Measurements from ENCODE around the gene GYPC.

The GYPC gene

DNA sequence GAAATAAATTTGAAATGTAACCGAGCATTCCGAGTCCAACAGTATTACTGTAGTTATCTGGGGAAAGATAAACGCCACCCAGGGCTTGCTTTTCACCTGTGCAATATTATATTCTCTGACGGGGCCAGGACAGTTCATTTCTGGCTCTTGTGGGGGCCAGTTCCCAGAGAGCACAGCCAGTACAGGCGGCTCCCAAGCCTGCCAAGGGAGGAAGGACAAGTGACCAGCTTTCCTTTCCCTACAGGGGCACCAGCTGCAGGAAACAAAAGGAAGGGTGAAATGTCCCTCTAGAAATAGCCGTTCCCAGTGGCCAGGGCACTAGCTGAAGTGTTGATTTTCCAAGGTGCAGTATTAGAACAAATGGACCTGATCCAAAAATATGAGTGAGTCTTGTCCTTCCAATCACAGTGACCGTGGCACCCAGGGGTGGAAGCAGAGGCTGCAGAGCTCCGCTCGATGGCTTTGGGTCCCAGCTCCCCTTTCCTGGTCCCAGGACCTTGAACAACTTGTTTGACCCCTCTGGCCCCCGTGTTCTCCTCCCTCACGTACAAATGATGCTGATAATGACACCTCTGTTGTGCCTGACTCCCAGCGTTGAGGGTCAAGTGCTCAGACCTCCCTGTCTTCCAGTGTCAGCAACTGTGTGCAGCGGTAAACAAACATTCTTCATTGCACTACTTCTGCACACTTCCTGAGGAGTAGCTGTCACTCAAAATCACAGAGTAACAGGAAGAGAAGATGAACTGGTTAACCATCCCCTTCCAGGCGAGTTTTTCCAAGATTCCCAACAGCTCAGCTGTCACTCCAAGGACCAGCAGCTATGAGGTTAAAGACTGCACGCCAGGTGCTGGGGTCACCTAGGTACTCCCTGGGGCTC, 40.9 kb downstream of the GYPC start:
- TF ChIP-seq, protein P1, sequence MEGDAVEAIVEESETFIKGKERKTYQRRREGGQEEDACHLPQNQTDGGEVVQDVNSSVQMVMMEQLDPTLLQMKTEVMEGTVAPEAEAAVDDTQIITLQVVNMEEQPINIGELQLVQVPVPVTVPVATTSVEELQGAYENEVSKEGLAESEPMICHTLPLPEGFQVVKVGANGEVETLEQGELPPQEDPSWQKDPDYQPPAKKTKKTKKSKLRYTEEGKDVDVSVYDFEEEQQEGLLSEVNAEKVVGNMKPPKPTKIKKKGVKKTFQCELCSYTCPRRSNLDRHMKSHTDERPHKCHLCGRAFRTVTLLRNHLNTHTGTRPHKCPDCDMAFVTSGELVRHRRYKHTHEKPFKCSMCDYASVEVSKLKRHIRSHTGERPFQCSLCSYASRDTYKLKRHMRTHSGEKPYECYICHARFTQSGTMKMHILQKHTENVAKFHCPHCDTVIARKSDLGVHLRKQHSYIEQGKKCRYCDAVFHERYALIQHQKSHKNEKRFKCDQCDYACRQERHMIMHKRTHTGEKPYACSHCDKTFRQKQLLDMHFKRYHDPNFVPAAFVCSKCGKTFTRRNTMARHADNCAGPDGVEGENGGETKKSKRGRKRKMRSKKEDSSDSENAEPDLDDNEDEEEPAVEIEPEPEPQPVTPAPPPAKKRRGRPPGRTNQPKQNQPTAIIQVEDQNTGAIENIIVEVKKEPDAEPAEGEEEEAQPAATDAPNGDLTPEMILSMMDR (IDR thresholded peaks at IDR 0.05; ENCODE audit: low read depth, low read length): no peak
- no peak overlapping the region for H3K4me3 ChIP-seq (ENCODE audit: low read depth, low read length)
- in situ Hi-C loops (cut with HindIII; ENCODE audit: low sequenced_read_pairs): no loop called here
- no peak for DNase-seq (ENCODE audit: low read depth, low spot score)

DNA sequence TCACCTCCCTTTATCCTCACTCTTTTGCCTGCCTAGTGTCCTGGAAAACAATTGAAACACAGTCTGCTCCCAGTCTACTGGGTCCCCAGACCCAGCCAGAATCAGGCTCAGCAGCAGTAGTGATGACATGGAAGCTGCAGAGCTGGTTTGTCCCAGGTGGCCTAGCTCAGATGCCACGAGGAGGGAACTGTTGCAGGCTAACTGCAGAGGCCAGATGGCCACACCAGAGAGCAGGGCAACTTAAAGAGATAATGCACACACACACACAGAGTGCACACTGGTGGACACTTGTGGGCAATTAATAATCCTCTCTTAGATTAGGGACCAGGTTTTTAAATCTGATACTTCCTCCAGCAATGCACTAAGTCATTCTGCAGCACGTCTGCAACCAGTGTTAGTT, 42.4 kb downstream of the GYPC start:
- in situ Hi-C loops (cut with HindIII; ENCODE audit: low sequenced_read_pairs): no loop called here
- DNase-seq (ENCODE audit: low read depth, low spot score): no peak
- no peak overlapping the region for H3K4me3 ChIP-seq (ENCODE audit: low read depth, low read length)
- TF ChIP-seq, protein P1 (IDR thresholded peaks at IDR 0.05; ENCODE audit: low read depth, low read length): no peak

DNA sequence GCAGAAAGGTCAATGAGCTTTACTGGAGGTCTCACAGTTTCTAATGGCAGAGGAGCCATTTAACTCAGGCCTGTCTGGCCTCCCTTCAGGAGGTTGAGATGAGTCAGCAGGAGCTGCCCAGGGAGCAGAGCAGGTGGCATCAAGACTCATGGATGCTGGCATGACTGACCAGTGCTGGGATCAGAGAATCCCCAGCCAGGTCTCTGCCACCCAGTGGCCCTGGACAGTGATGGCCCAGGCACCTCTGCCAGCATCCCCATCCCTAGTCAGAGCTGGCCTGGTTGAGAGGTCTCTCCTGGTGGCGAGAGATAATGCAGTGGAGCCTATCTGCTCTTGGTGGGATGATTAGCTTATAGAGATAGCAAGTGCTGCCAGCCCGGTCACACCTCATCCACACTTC, 43.1 kb downstream of the GYPC start:
- in situ Hi-C loops (cut with HindIII; ENCODE audit: low sequenced_read_pairs): no loop called here
- TF ChIP-seq, protein P1 (IDR thresholded peaks at IDR 0.05; ENCODE audit: low read depth, low read length): no peak

DNA sequence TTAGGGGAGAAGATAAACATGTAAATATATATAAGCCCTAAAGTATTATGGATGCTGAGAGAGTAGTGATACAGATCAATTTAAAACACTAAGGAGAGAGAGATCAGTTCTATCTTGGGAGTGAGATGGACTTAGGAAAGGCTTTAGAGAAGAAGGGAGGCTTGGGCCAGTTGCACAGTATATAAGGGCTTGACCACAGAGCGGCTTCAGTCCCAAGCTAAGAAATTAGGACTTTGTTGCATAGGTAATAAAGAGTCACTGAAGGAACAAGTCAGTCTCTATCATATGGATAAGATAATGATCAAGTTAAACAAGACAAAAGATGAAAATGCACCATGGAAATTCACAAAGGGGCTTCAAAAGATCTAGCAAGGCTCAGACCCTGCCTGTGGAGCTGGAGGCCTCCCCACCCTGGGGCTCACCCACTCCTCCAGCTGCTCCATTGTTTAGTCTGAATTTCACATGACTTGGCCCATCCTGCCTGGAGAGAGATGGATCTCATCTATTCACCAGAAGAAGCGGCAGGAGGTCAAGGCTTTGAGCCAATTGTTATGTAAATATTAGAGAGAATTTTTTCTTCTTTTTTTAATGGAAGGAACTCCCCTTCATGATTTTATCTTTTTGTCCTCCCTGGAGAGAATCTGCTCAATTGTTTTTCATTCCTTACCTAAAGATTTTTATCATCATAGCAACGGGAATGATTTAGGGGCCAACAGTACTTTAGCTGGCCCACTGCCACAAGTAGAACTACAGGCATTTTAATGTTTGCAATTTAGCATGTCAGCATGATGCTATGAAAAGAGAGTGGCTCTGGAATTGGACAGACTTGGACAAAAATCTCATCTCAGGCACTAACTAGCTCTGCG, 44.0 kb downstream of the GYPC start:
- peak; percentile 75 for DNase-seq (ENCODE audit: low read depth, low spot score)
- TF ChIP-seq, protein P1 (IDR thresholded peaks at IDR 0.05; ENCODE audit: low read depth, low read length): no peak
- in situ Hi-C loops (cut with HindIII; ENCODE audit: low sequenced_read_pairs): no loop called here
- H3K4me3 ChIP-seq (ENCODE audit: low read depth, low read length): no peak overlapping the region

More for the DNA sequence above, 43.1 kb downstream of the GYPC start:
- no peak overlapping the region for H3K4me3 ChIP-seq (ENCODE audit: low read depth, low read length)
- DNase-seq (ENCODE audit: low read depth, low spot score): no peak

DNA sequence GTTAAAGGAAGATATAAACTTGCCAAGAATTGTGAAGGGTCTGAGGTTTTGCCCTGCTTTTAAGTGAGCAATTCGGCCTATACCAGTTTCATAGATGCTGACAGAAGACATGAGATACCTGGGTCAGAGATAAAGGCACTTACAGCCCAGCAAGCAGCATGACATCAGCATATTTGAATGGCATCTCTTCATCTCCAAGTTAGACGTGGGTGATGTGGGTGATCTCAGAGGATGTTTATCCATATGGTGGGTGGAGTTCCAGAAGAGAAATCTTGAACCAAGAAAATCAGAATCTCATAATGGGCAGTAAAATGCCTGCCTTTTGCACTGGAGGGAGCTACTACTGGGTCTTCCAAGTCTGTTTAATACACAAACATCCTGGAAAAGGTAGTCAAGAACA, 44.7 kb downstream of the GYPC start:
- peak; percentile 22 for DNase-seq (ENCODE audit: low read depth, low spot score)
- in situ Hi-C loops (cut with HindIII; ENCODE audit: low sequenced_read_pairs): no loop called here
- TF ChIP-seq, protein P1 (IDR thresholded peaks at IDR 0.05; ENCODE audit: low read depth, low read length): no peak

DNA sequence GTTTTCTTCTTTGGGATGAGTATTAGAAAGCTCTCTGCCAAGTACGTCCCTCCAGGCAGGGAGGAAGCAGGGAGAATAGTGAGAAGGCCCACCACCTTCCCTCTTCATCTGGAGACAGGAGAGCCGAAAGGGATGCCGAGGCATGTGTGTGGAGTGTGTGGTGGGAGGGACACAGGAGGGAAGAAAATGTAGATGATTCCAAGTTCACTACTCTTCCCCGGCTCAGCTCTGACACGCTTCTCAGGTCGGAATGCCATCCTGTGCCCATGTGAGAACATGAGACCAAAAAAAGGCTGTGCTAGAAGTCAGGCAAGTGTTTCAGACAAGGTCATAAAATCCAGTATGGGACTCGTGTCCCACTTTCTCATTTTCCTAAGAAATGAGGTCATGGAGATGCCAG, 47.4 kb downstream of the GYPC start:
- in situ Hi-C loops (cut with HindIII; ENCODE audit: low sequenced_read_pairs): no loop called here
- H3K4me3 ChIP-seq (ENCODE audit: low read depth, low read length): no peak overlapping the region
- no peak for DNase-seq (ENCODE audit: low read depth, low spot score)
- TF ChIP-seq, protein P1 (IDR thresholded peaks at IDR 0.05; ENCODE audit: low read depth, low read length): no peak

More for the DNA sequence above, 44.7 kb downstream of the GYPC start:
- H3K4me3 ChIP-seq (ENCODE audit: low read depth, low read length): no peak overlapping the region
